ENCODE measurements around the gene CXCR6. TPM values are rescaled to one million over a fixed set of nuclear protein-coding genes. Genes with fewer than 3 reads are reported as not detected.
A peak's percentile ranks its signal among the peaks of the same experiment; 100 is the strongest.

The CXCR6 gene
- total RNA-seq, result 1 to 10 TPM in 3 of 4 donors, not detected in 1; 1.7 to 3.6 (median 2.5) TPM

- peak in 1 of 3 donors; percentile 62 for DNase-seq
- peak within 1 kb of the TSS in 3 of 4 donors; percentile 4 to 33 (median 11) for H3K4me3 ChIP-seq
- no peaks in the 10 kb centered on the region for H3K4me1 ChIP-seq
- H3K27me3 ChIP-seq, result no peaks in the 10 kb centered on the region
- peaks cover 0 to 26% (median 5%) of the 10 kb centered on the region in 3 donors for H3K36me3 ChIP-seq
- H3K27ac ChIP-seq, result peak within 1 kb of the TSS; percentile 32 to 66 (median 56)
- no peak for TF ChIP-seq CTCF (IDR thresholded peaks at IDR 0.05)
- TF ChIP-seq POLR2A (IDR thresholded peaks at IDR 0.05), result peak in 1 of 2 donors; percentile 49
- H3K9me3 ChIP-seq, result no peaks in the 10 kb centered on the region
Measured at GRCh38 chr3:45943207-45943846, at the start of gene CXCR6. TSS of gene CXCR6 (plus strand) at chr3:45943464. CDS start at chr3:45946482, 3,018 bp downstream.

- Histone ChIP-seq H3K27ac (peak overlapping the region in 2 of 4 donors; percentile 38 to 75), H3K4me1 (peaks cover 0 to 10% (median 4%) of the 10 kb centered on the region in 4 donors), H3K4me3 (peak overlapping the region in 1 of 4 donors; percentile 7), H3K9me3 (no peaks in the 10 kb centered on the region), H3K27me3 (no peaks in the 10 kb centered on the region), H3K36me3 (no peaks in the 10 kb centered on the region)
- DNase-seq, result no peak
- TF ChIP-seq POLR2A (IDR thresholded peaks at IDR 0.05), result no peak
- no peak for TF ChIP-seq CTCF (IDR thresholded peaks at IDR 0.05)
Measured at GRCh38 chr3:45894015-45894414, 49.2 kb upstream of the CXCR6 start.

- no peak overlapping the region for H3K4me3 ChIP-seq
- no peak overlapping the region for H3K27ac ChIP-seq
- TF ChIP-seq CTCF (IDR thresholded peaks at IDR 0.05) (no peak), POLR2A (IDR thresholded peaks at IDR 0.05) (no peak)
- H3K27me3 ChIP-seq, result no peaks in the 10 kb centered on the region
- peaks cover 0 to 10% (median 0%) of the 10 kb centered on the region in 4 donors for H3K4me1 ChIP-seq
- H3K36me3 ChIP-seq, result no peaks in the 10 kb centered on the region
- no peak for DNase-seq
- H3K9me3 ChIP-seq, result no peaks in the 10 kb centered on the region
Measured at GRCh38 chr3:45895686-45896468, 47.4 kb upstream of the CXCR6 start.

GRCh38 chr3:45896956-45897355 is 46.3 kb upstream of the CXCR6 start:
- no peak for DNase-seq
- H3K4me1 ChIP-seq, result peaks cover 0 to 10% (median 0%) of the 10 kb centered on the region in 4 donors
- peak overlapping the region in 2 of 4 donors; percentile 22 to 46 for H3K27ac ChIP-seq
- no peaks in the 10 kb centered on the region for H3K27me3 ChIP-seq
- no peaks in the 10 kb centered on the region for H3K36me3 ChIP-seq
- H3K4me3 ChIP-seq, result no peak overlapping the region
- H3K9me3 ChIP-seq, result no peaks in the 10 kb centered on the region
- TF ChIP-seq POLR2A (IDR thresholded peaks at IDR 0.05) (no peak), CTCF (IDR thresholded peaks at IDR 0.05) (no peak)

- no peaks in the 10 kb centered on the region for H3K27me3 ChIP-seq
- DNase-seq, result peak in 1 of 3 donors; percentile 52
- no peak overlapping the region for H3K4me3 ChIP-seq
- peaks cover 0 to 17% (median 1%) of the 10 kb centered on the region in 4 donors for H3K4me1 ChIP-seq
- TF ChIP-seq POLR2A (IDR thresholded peaks at IDR 0.05) (no peak), CTCF (IDR thresholded peaks at IDR 0.05) (no peak)
- H3K36me3 ChIP-seq, result no peaks in the 10 kb centered on the region
- peak overlapping the region in 1 of 4 donors; percentile 63 for H3K27ac ChIP-seq
- no peaks in the 10 kb centered on the region for H3K9me3 ChIP-seq
Measured at GRCh38 chr3:45904931-45905330, 38.3 kb upstream of the CXCR6 start.

Data from Peyer's patch (tissue), 4 donors.